Cortex of kidney (tissue), 1 donor: ENCODE data around the gene MYH7B.

Experiments
- DNase-seq: peaks from one replicate; lab custom pipeline; 2025; lab: John Stamatoyannopoulos, UW

The MYH7B gene

GRCh38 chr20:34992751-34993417 lies 37.2 kb downstream of the MYH7B start:
- DNase-seq: no peak

- DNase-seq: no peak
These were observed 38.4 kb downstream of the MYH7B start for GRCh38 chr20:34993941-34994508.

- DNase-seq: no peak
These were observed 39.0 kb downstream of the MYH7B start for GRCh38 chr20:34994509-34995131.

- no peak for DNase-seq
These were observed 39.5 kb downstream of the MYH7B start for GRCh38 chr20:34995192-34995591.

- no peak for DNase-seq
These were observed 40.0 kb downstream of the MYH7B start for GRCh38 chr20:34995696-34996095.

GRCh38 chr20:34996243-34997028 lies 40.8 kb downstream of the MYH7B start:
- DNase-seq: no peak

GRCh38 chr20:34997131-34997561 lies 41.5 kb downstream of the MYH7B start:
- no peak for DNase-seq

GRCh38 chr20:34997774-34998173 lies 42.1 kb downstream of the MYH7B start:
- no peak for DNase-seq

- no peak for DNase-seq
These were observed 42.8 kb downstream of the MYH7B start for GRCh38 chr20:34998331-34998950.

GRCh38 chr20:34999021-34999451 lies 43.4 kb downstream of the MYH7B start:
- DNase-seq: no peak

GRCh38 chr20:34999782-35000181 lies 44.1 kb downstream of the MYH7B start:
- no peak for DNase-seq

GRCh38 chr20:35000311-35000921 lies 44.7 kb downstream of the MYH7B start:
- DNase-seq: no peak

GRCh38 chr20:35000922-35001595 lies 45.4 kb downstream of the MYH7B start:
- no peak for DNase-seq

GRCh38 chr20:35001596-35002362 lies 46.1 kb downstream of the MYH7B start:
- no peak for DNase-seq

- no peak for DNase-seq
These were observed 47.0 kb downstream of the MYH7B start for GRCh38 chr20:35002426-35003210.

- DNase-seq: no peak
These were observed 47.8 kb downstream of the MYH7B start for GRCh38 chr20:35003211-35004031.

GRCh38 chr20:35004051-35004725 lies 48.5 kb downstream of the MYH7B start:
- DNase-seq: no peak
